Measurements from ENCODE around the gene ISX.

Gene ISX

GRCh38 chr22:35114131-35114980 is 48.4 kb downstream of the ISX start:
- no peak for DNase-seq

- DNase-seq: no peak
Observed at GRCh38 chr22:35115515-35115914, 49.6 kb downstream of the ISX start.

- DNase-seq: no peak
Observed at GRCh38 chr22:35116269-35116668, 50.3 kb downstream of the ISX start.

- no peak for DNase-seq
Observed at GRCh38 chr22:35116817-35117216, 50.9 kb downstream of the ISX start.

- no peak for DNase-seq
Observed at GRCh38 chr22:35119494-35119893, 53.5 kb downstream of the ISX start.

- no peak for DNase-seq
Observed at GRCh38 chr22:35124691-35125219, 58.8 kb downstream of the ISX start.

- no peak for DNase-seq
Observed at GRCh38 chr22:35126993-35127392, 61.0 kb downstream of the ISX start.

- peak; percentile 67 for DNase-seq
Observed at GRCh38 chr22:35128637-35129036, 62.7 kb downstream of the ISX start.

GRCh38 chr22:35131525-35132000 is 65.6 kb downstream of the ISX start:
- no peak for DNase-seq

- no peak for DNase-seq
Observed at GRCh38 chr22:35132568-35132967, 66.6 kb downstream of the ISX start.

- DNase-seq: no peak
Observed at GRCh38 chr22:35133702-35134380, 67.9 kb downstream of the ISX start.

GRCh38 chr22:35134637-35135036 is 68.7 kb downstream of the ISX start:
- no peak for DNase-seq

GRCh38 chr22:35135165-35135564 is 69.2 kb downstream of the ISX start:
- no peak for DNase-seq
